Measurements from ENCODE around the gene OR10G2.
"Not testable (repeated sequence)": the region's sequence is repeated elsewhere in the genome, so short reads cannot be mapped to it uniquely, and the experiment has no call there.

OR10G2 gene

DNA sequence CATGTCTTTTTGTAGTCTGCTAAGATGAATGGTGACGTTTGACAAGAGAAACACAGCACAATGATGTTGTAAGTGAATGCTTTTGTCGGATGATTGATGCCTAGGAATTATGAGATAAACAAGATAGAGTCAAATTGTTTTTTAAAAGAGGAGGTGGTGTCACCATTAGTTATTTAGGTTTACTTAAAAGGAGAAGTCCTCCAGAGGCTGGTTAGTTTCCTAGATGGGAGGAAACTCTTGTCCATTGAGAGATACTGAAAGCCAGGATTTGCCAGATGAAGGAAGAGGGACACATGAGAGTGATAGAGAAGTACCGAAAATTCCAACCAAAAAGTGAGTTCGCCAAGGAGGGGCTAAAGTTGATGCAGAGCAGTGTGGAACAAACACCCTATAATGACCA, at the start of gene OR10G2:
TSS of gene OR10G2 (minus strand) at position 101 of the 400 bp plus-strand sequence. CDS start at position 3, 98 bp downstream.
- DNase-seq = no peak

GRCh38 chr14:21680072-21680471, 45.3 kb upstream of the OR10G2 start:
- DNase-seq = no peak

DNA sequence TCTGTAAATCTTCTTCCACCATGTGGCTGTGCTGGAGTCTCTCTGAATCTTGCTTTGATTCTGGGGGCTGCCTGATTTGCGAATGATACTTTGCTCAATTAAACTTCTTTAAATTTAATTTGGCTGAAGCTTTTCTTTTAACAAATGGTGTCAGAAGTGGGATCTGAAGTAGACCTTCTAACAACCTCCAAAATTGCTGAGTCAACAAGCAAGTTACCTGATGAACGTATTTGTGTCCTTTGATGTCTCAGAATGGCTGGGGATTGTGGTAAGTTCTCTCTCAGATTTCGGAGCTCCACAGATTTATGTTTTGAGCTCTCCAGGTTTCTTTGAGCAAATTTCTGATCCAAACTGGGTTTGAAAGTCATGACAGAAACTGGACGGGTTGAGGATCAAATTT, 40.8 kb upstream of the OR10G2 start:
- no peak for DNase-seq

GRCh38 chr14:21673718-21674117, 39.0 kb upstream of the OR10G2 start, which contains the start of gene OR4E1:
OR4E1 (minus strand) TSS chr14:21673818; CDS start chr14:21670935, 2,883 bp downstream.
- DNase-seq = no peak

GRCh38 chr14:21672116-21672515, 37.4 kb upstream of the OR10G2 start:
- no peak for DNase-seq

- DNase-seq = no peak
Observed at GRCh38 chr14:21671371-21671770, 36.6 kb upstream of the OR10G2 start.

GRCh38 chr14:21669284-21669683, 34.5 kb upstream of the OR10G2 start:
- DNase-seq = no peak

DNA sequence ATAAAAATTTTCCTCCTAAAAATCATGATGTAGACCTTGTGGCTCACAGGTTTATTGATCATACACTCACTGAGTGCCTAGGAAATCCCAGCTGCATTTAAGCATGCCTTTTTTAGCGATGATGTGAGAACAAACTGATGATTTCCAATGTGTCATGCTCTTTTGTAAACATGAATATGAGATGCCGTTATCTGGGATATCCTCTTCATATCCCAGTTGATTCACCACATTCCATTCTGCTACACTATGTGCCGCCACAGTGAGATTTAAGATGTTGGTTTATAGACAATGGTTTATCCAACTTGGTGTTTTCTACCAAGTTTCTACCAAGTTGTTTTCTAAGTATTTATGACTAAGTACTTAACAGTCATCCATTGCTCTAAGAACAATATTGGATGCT, 33.6 kb upstream of the OR10G2 start:
- DNase-seq = no peak

DNA sequence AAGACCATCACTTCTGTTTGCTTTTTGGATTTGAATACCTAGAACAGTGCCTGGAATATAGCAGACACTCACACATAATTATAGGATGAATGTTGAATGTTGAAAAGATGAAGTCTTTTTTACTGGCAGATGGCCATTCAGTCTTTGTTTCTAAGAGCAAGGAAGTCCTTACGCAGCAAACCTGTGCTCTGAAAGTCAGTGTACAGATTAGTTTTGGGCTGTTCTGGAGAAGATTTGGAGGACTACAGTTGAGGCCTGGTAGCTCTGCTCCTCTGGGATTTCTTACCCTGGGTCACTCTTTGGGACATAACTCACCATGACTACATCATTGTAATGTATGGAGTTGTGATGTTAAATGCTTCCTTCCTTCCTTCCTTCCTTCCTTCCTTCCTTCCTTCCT, 22.2 kb upstream of the OR10G2 start:
- no peak for DNase-seq

DNA sequence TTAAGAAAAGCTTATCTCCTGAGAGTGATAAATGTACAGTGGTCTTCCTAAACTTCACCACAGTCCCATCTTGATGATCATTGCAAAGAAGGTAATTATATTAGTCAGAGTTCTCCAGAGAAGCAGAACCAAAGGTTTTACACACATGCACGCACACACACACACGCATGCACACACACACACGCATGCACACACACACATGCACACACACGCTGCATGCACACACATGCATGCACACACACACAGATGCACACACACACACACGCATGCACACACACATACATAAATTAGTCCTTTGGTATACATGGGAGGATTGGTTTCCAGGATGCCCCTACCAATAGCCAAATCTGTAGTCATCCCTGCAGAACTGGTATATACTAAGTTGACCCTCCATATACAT, 19.5 kb upstream of the OR10G2 start:
- no peak for DNase-seq

GRCh38 chr14:21653331-21653885, 18.7 kb upstream of the OR10G2 start, which contains the start of gene OR4E2:
OR4E2 (plus strand) TSS chr14:21653835; CDS start chr14:21665083, 11,248 bp downstream.
- no peak for DNase-seq

GRCh38 chr14:21652209-21652808, 17.6 kb upstream of the OR10G2 start:
- no peak for DNase-seq

DNA sequence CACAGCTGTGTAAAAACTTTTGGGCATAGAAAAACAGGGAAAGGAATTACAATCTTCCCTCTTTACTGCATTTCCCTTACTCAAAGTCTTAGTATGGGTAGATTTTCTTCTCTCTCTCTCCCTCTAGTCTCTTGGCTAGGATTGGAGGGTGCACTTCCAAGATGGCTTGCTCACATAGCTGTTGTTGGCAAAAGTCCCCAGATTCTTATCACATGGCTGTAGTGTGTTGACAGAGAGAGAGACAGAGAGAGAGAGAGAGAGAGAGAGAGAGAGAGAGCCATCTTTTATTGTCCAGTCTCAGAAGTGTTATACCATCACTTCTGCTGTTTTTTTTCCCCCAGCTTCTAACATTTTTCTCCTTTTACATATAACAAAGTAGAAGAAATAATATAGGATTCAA, 12.6 kb upstream of the OR10G2 start:
- DNase-seq = no peak

- DNase-seq = no peak
Observed at GRCh38 chr14:21643407-21643806, 8.7 kb upstream of the OR10G2 start.

GRCh38 chr14:21642683-21643082, 7.9 kb upstream of the OR10G2 start:
- no peak for DNase-seq

GRCh38 chr14:21631084-21631483, 3.7 kb downstream of the OR10G2 start:
- DNase-seq = no peak

- not testable (repeated sequence) for DNase-seq
Observed at GRCh38 chr14:21630503-21630902, 4.2 kb downstream of the OR10G2 start.

DNA sequence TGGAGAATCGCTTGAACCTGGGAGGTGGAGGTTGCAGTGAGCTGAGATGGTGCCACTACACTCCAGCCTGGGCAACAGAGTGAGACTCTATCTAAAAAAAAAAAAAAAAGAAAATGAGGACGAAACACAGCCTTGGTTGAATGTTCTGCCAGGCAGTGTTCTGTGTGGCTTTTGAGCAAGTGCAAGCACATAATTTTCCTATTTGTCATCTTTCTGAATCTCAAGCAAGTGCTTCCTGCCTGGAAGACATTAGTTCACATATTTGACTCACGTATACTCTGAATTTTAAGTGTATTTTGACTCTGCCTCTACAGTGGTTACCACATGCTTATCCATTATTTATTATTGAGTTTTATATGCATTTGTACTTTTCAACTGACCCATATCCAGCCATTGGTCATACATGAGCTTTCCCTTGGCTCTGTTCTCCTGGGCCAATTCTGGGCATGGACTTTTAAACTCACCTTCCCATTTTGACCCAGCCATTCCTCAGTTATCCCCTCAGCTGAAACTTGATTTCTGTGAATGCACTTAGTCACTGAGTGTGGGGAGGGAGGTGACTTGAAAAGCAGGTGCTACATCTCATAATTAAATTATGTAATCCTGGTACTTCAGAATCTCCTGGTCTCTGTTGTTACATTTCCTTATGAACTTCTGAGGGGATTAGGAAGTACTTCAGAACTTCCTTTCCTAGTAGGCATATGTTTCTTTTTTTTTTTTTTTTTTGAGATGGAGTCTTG, 8.1 kb downstream of the OR10G2 start:
- no peak for DNase-seq

- no peak for DNase-seq
Observed at GRCh38 chr14:21617614-21618013, 17.1 kb downstream of the OR10G2 start.

- DNase-seq = no peak
Observed at GRCh38 chr14:21614240-21614639, 20.5 kb downstream of the OR10G2 start.

DNA sequence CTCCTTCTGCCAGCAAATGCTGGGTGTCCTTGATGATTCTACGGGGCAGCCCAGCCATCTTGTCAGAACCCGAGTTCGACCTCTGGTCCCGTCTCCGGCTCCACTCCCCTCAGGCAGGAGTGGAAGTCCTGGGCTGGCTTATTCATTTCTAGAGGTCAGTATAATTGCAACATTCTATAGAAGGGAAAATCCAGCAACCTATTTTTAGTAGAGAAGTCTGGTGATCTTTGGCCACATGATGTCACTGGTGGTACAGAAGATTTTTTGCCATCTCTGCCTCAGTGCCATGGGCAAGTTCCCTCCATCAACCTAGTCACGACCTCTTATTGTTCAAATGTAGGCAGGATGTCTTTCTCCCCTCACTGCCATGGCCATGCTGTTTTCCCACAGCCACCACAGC, 22.4 kb downstream of the OR10G2 start:
- no peak for DNase-seq

GRCh38 chr14:21602181-21602580, 32.6 kb downstream of the OR10G2 start:
- DNase-seq = not testable (repeated sequence)

GRCh38 chr14:21589317-21589716, 45.4 kb downstream of the OR10G2 start:
- no peak for DNase-seq

All from midbrain (tissue), 1 donor.